Calu3 (cell line): ENCODE measurements around the gene GBP7. TPM values are rescaled to one million over a fixed set of nuclear protein-coding genes. Genes with fewer than 3 reads are reported as not detected.

ENCODE experiments used
- BruUV-seq: library from RNA; stranded (reverse); fragments of 400-500 nt; replicated peaks from 2 replicates; lab custom pipeline; 2021; lab: Mats Ljungman, UMichigan
- CTCF ChIA-PET: fragments of 300-600 bp; sonication (Branson Sonifier 250); formaldehyde crosslinking; loops from one replicate; lab custom pipeline; 2022; ENCODE audit warnings: antibody characterized with exemption; lab: Charles Lee
- DNase-seq: peaks from one replicate; pipeline ENCODE4 v3.0.0; 2022
- H3K27ac Mint-ChIP-seq: one replicate; pipeline ENCODE4 v1.8.0; 2022; ENCODE audit warnings: mixed read lengths; ENCODE audit not compliant: unreplicated experiment
- H3K27me3 Mint-ChIP-seq: one replicate; pipeline ENCODE4 v1.8.0; 2022; ENCODE audit warnings: mixed read lengths; ENCODE audit not compliant: unreplicated experiment
- H3K36me3 Mint-ChIP-seq: one replicate; pipeline ENCODE4 v1.8.0; 2022; ENCODE audit warnings: mild to moderate bottlenecking, moderate library complexity, mixed read lengths; ENCODE audit not compliant: insufficient read depth, unreplicated experiment
- H3K4me1 Mint-ChIP-seq: one replicate; pipeline ENCODE4 v1.8.0; 2022; ENCODE audit warnings: mild to moderate bottlenecking, low read depth, mixed read lengths; ENCODE audit not compliant: unreplicated experiment
- H3K4me3 Mint-ChIP-seq: one replicate; pipeline ENCODE4 v1.8.0; 2022; ENCODE audit warnings: mild to moderate bottlenecking, low read depth, moderate library complexity, mixed read lengths; ENCODE audit not compliant: unreplicated experiment
- H3K9me3 Mint-ChIP-seq: one replicate; pipeline ENCODE4 v1.8.0; 2022; ENCODE audit warnings: low read depth, mixed read lengths; ENCODE audit not compliant: unreplicated experiment
- intact Hi-C: fragments of 100-400 bp; cut with micrococcal nuclease; formaldehyde crosslinking; loops from one replicate; pipeline ENCODE4 v1.10.0; 2022; ENCODE audit not compliant: unreplicated experiment
- total RNA-seq: library from RNA; stranded (reverse); gene quantifications from 2 replicates; pipeline ENCODE4 v1.2.3, GENCODE V29; 2022
- TF ChIP-seq, protein P1 (sequence below): fragments of 200-600 bp; IDR thresholded peaks from one replicate; pipeline ENCODE4 v1.8.0; 2022; ENCODE audit warnings: antibody characterized with exemption; ENCODE audit not compliant: unreplicated experiment

Gene GBP7
- total RNA-seq, 1 experiment from 2014 or later, result 0.19 TPM

DNA sequence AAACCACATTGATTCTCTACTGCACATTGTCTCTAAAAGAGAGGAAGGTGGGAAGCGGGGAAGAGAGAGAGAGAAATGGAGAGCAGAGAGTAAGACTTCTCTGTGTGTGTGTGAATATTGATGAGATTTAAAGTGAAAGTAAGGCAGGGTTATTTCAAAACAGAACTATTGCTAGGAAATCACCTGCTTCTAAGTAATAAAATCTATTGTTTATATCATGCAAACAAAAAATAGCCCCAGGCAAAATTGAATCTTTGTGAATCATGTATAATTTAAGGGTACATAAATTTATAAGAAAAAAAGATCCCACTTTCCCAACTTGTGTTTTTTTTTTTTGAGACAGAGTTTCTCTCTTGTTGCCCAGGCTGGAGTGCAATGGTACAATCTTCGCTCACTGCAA is 1.2 kb upstream of the GBP7 start:
- CTCF ChIA-PET, result no interaction called here
- Mint-ChIP-seq H3K4me3 (no peak overlapping the region), H3K4me1 (no peaks in the 10 kb centered on the region), H3K27me3 (no peaks in the 10 kb centered on the region), H3K36me3 (no peaks in the 10 kb centered on the region), H3K9me3 (no peaks in the 10 kb centered on the region), H3K27ac (no peak overlapping the region)
- TF ChIP-seq, protein P1, sequence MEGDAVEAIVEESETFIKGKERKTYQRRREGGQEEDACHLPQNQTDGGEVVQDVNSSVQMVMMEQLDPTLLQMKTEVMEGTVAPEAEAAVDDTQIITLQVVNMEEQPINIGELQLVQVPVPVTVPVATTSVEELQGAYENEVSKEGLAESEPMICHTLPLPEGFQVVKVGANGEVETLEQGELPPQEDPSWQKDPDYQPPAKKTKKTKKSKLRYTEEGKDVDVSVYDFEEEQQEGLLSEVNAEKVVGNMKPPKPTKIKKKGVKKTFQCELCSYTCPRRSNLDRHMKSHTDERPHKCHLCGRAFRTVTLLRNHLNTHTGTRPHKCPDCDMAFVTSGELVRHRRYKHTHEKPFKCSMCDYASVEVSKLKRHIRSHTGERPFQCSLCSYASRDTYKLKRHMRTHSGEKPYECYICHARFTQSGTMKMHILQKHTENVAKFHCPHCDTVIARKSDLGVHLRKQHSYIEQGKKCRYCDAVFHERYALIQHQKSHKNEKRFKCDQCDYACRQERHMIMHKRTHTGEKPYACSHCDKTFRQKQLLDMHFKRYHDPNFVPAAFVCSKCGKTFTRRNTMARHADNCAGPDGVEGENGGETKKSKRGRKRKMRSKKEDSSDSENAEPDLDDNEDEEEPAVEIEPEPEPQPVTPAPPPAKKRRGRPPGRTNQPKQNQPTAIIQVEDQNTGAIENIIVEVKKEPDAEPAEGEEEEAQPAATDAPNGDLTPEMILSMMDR, result no peak
- no TSS peak for BruUV-seq
- intact Hi-C loops, result no loop called here
- no peak for DNase-seq

DNA sequence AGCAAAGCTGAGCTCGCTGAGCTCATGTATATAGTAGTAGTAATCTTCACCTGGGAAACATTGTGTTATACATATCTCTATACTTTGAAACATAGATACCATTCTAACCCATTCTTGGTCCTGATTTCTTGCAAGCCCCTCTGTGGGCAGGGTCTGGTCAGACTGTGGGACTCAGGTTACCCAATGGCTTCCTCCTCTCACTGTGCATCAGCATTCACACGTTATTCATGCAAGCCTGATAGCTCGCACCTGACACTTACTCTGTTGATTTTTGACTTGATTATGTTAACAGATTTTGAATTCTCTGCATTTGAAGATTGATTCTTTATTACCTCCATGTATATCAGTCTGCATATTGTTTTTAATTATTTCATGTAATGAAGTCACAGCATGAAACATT is 1.3 kb downstream of the GBP7 start:
- CTCF ChIA-PET, result no interaction called here
- Mint-ChIP-seq H3K4me3 (no peak overlapping the region), H3K36me3 (no peaks in the 10 kb centered on the region), H3K4me1 (no peaks in the 10 kb centered on the region), H3K9me3 (no peaks in the 10 kb centered on the region), H3K27me3 (no peaks in the 10 kb centered on the region), H3K27ac (no peak overlapping the region)
- no peak for DNase-seq
- TF ChIP-seq, protein P1, result no peak
- intact Hi-C loops, result no loop called here
- no TSS peak for BruUV-seq

DNA sequence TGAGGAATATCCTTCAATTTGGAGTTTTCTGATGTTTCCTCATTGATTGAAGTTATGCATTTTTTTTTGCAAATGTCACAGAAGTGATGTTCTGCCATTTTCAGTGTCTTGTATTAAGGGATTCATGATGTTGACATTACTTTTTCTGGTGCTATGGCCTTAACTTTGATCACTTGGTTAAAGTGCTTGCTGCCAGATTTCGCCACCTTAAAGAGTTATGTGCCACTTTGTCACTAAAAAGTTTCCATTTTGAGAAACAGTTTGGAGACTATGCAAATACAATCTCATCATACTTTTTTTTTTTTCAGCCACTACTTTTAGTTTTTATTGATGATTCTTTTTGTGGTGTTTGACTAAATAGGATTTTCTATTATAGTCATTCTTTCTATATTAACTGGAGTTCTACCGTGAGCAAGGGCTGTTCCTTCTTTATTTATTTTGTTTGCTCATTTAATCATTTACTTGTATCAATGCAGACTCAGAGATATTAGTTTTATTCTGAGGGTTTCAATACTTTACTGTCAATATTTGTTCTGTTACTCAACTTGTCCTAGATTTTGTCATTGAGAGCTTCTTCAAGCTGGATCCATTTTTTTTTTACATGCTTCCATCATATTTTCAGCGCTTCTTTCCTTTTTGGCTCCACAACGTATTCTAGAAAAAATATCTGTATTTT is 3.2 kb downstream of the GBP7 start:
- TF ChIP-seq, protein P1, result no peak
- intact Hi-C loops, result no loop called here
- no TSS peak for BruUV-seq
- H3K36me3 Mint-ChIP-seq, result no peaks in the 10 kb centered on the region
- CTCF ChIA-PET, result no interaction called here
- H3K9me3 Mint-ChIP-seq, result no peaks in the 10 kb centered on the region
- no peaks in the 10 kb centered on the region for H3K27me3 Mint-ChIP-seq
- no peak overlapping the region for H3K4me3 Mint-ChIP-seq
- no peak for DNase-seq
- no peak overlapping the region for H3K27ac Mint-ChIP-seq
- H3K4me1 Mint-ChIP-seq, result no peaks in the 10 kb centered on the region

DNA sequence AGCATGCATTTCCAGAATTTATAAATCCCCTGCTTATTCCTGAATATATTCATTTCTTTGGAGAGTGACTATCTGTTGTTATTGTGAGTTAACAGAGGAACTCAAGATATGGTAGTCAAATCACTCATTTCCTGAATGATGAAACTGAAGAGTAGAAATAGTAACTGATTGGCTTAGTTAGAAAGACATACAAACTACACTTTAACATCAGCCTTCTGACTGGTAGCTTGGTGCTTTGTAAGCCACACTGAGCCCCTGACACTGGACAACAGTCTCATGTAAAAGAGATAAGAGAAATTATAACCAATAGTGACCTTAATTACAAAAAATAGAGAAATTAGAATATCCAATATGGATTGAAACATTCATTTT is 4.8 kb downstream of the GBP7 start:
- no peak for DNase-seq
- CTCF ChIA-PET, result no interaction called here
- no peaks in the 10 kb centered on the region for H3K9me3 Mint-ChIP-seq
- no peaks in the 10 kb centered on the region for H3K36me3 Mint-ChIP-seq
- H3K27ac Mint-ChIP-seq, result no peak overlapping the region
- no peak overlapping the region for H3K4me3 Mint-ChIP-seq
- no TSS peak for BruUV-seq
- TF ChIP-seq, protein P1, result no peak
- H3K4me1 Mint-ChIP-seq, result no peaks in the 10 kb centered on the region
- intact Hi-C loops, result no loop called here
- H3K27me3 Mint-ChIP-seq, result no peaks in the 10 kb centered on the region
